ENCODE results near the gene FLT3.

GRCh38 chr13:28089065-28089464 is 11.3 kb downstream of the FLT3 start:
- no peak for TF ChIP-seq POLR2A (IDR thresholded peaks at IDR 0.05)
- TF ChIP-seq, protein P1, sequence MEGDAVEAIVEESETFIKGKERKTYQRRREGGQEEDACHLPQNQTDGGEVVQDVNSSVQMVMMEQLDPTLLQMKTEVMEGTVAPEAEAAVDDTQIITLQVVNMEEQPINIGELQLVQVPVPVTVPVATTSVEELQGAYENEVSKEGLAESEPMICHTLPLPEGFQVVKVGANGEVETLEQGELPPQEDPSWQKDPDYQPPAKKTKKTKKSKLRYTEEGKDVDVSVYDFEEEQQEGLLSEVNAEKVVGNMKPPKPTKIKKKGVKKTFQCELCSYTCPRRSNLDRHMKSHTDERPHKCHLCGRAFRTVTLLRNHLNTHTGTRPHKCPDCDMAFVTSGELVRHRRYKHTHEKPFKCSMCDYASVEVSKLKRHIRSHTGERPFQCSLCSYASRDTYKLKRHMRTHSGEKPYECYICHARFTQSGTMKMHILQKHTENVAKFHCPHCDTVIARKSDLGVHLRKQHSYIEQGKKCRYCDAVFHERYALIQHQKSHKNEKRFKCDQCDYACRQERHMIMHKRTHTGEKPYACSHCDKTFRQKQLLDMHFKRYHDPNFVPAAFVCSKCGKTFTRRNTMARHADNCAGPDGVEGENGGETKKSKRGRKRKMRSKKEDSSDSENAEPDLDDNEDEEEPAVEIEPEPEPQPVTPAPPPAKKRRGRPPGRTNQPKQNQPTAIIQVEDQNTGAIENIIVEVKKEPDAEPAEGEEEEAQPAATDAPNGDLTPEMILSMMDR (IDR thresholded peaks at IDR 0.05), result no peak

All from testis (tissue), 2 donors.